ENCODE measurements around the gene EIF4E1B. TPM values are rescaled to one million over a fixed set of nuclear protein-coding genes. Genes with fewer than 3 reads are reported as not detected.

The EIF4E1B gene
- polyA plus RNA-seq, 1 donor from 2014 or later, result 0.82 TPM

- H3K9ac ChIP-seq (ENCODE audit: low read length), result no peak overlapping the region
- no peak overlapping the region for H2AFZ ChIP-seq (ENCODE audit: low read depth, low read length)
- no peaks in the 10 kb centered on the region for H3K9me3 ChIP-seq (ENCODE audit: low read length)
- no peaks in the 10 kb centered on the region for H3F3A ChIP-seq (ENCODE audit: insufficient read depth, low read length, poor library complexity, severe bottlenecking)
- no peaks in the 10 kb centered on the region for H3K36me3 ChIP-seq (ENCODE audit: insufficient read depth, low read length)
- no peak overlapping the region for H3K4me2 ChIP-seq (ENCODE audit: low read length)
- no peak overlapping the region for H3K4me3 ChIP-seq (ENCODE audit: low read length)
- H4K20me1 ChIP-seq (ENCODE audit: insufficient read depth), result no peaks in the 10 kb centered on the region
- no peak overlapping the region for H3K27ac ChIP-seq (ENCODE audit: low read length)
- TF ChIP-seq EP300 (conservative IDR thresholded peaks at IDR 0.05; ENCODE audit: poor library complexity, severe bottlenecking), result no peak
- TF ChIP-seq MXI1 (conservative IDR thresholded peaks at IDR 0.05; ENCODE audit: poor library complexity, severe bottlenecking), result no peak
- TF ChIP-seq TAF1 (IDR thresholded peaks at IDR 0.05; ENCODE audit: low read depth), result no peak
- TF ChIP-seq POLR2AphosphoS5 (IDR thresholded peaks at IDR 0.05), result no peak
- no peak for TF ChIP-seq REST (IDR thresholded peaks at IDR 0.05; ENCODE audit: borderline replicate concordance)
- no peak for TF ChIP-seq CTCF (IDR thresholded peaks at IDR 0.05; ENCODE audit: poor library complexity, severe bottlenecking)
- TF ChIP-seq RAD21 (conservative IDR thresholded peaks at IDR 0.05), result no peak
- TF ChIP-seq SMC3 (conservative IDR thresholded peaks at IDR 0.05; ENCODE audit: poor library complexity), result no peak
- no peak for TF ChIP-seq EZH2 (IDR thresholded peaks at IDR 0.05; ENCODE audit: borderline replicate concordance, insufficient read depth, low read length, poor library complexity, severe bottlenecking)
- no peaks in the 10 kb centered on the region for H3K9me2 ChIP-seq (ENCODE audit: insufficient read depth, low read length)
- peaks cover 46% of the 10 kb centered on the region for H3K27me3 ChIP-seq (ENCODE audit: insufficient read depth, low read depth, low read length)
- H3K79me2 ChIP-seq (replicated peaks; ENCODE audit: insufficient read depth, low read length), result no peaks in the 10 kb centered on the region
These were observed 3.6 kb upstream of the EIF4E1B start for GRCh38 chr5:176626876-176627236.

GRCh38 chr5:176627582-176627981, 2.9 kb upstream of the EIF4E1B start:
- no peak for TF ChIP-seq TAF1 (IDR thresholded peaks at IDR 0.05; ENCODE audit: low read depth)
- no peak for TF ChIP-seq MXI1 (conservative IDR thresholded peaks at IDR 0.05; ENCODE audit: poor library complexity, severe bottlenecking)
- TF ChIP-seq RAD21 (conservative IDR thresholded peaks at IDR 0.05), result no peak
- TF ChIP-seq POLR2AphosphoS5 (IDR thresholded peaks at IDR 0.05), result no peak
- no peak for TF ChIP-seq CTCF (IDR thresholded peaks at IDR 0.05; ENCODE audit: poor library complexity, severe bottlenecking)
- no peak for TF ChIP-seq REST (IDR thresholded peaks at IDR 0.05; ENCODE audit: borderline replicate concordance)
- no peak for TF ChIP-seq SMC3 (conservative IDR thresholded peaks at IDR 0.05; ENCODE audit: poor library complexity)
- TF ChIP-seq EP300 (conservative IDR thresholded peaks at IDR 0.05; ENCODE audit: poor library complexity, severe bottlenecking), result no peak
- no peak for TF ChIP-seq EZH2 (IDR thresholded peaks at IDR 0.05; ENCODE audit: borderline replicate concordance, insufficient read depth, low read length, poor library complexity, severe bottlenecking)
- Histone ChIP-seq H3K4me2 (ENCODE audit: low read length) (no peak overlapping the region), H3K79me2 (replicated peaks; ENCODE audit: insufficient read depth, low read length) (no peaks in the 10 kb centered on the region), H3K27me3 (ENCODE audit: insufficient read depth, low read depth, low read length) (peaks cover 45% of the 10 kb centered on the region), H4K20me1 (ENCODE audit: insufficient read depth) (no peaks in the 10 kb centered on the region), H3K9ac (ENCODE audit: low read length) (no peak overlapping the region), H3K36me3 (ENCODE audit: insufficient read depth, low read length) (no peaks in the 10 kb centered on the region), H3K9me3 (ENCODE audit: low read length) (no peaks in the 10 kb centered on the region), H3K9me2 (ENCODE audit: insufficient read depth, low read length) (no peaks in the 10 kb centered on the region), H3K27ac (ENCODE audit: low read length) (no peak overlapping the region), H3F3A (ENCODE audit: insufficient read depth, low read length, poor library complexity, severe bottlenecking) (no peaks in the 10 kb centered on the region), H2AFZ (ENCODE audit: low read depth, low read length) (no peak overlapping the region), H3K4me3 (ENCODE audit: low read length) (no peak overlapping the region)

All from neural cell (in vitro differentiated cells).